CD4-positive, alpha-beta T cell (primary cell): ENCODE measurements around the gene CARD9. TPM values are rescaled to one million over a fixed set of nuclear protein-coding genes. Genes with fewer than 3 reads are reported as not detected.

Source experiments
- ATAC-seq: fragments of 200-7000 bp; cut with Tn5 transposase; one replicate; pipeline ENCODE4 v1.10.0; 2022; ENCODE audit warnings: mild to moderate bottlenecking; ENCODE audit not compliant: poor library complexity
- CTCF ChIA-PET: fragments of 350-600 bp; sonication (Branson Sonifier 250); formaldehyde crosslinking; loops from one replicate; lab custom pipeline; 2021; ENCODE audit warnings: antibody characterized with exemption, inconsistent platforms; lab: Charles Lee
- POLR2A ChIA-PET: fragments of 350-600 bp; sonication (Branson Sonifier 250); formaldehyde crosslinking; loops from one replicate; lab custom pipeline; 2021; ENCODE audit warnings: antibody characterized with exemption, inconsistent platforms; lab: Charles Lee
- DNase-seq, 14 experiments: peaks; one replicate each; pipeline ENCODE4 v3.0.0-alpha.2; 2013 to 2020; ENCODE audit warnings: mixed read lengths in 2 of 14
- H3K27ac ChIP-seq, 2 donors: one replicate each; pipeline versions ENCODE4 v1.5.1 to v1.7.0; 2013; ENCODE audit warnings: low read length in 2 of 2, low read depth in 1 of 2, mild to moderate bottlenecking in 1 of 2
- H3K27me3 ChIP-seq, 2 experiments: 1 replicate in 1 of 2; 2 replicates in 1 of 2; pipeline versions ENCODE4 v1.6.1 to v1.7.0; 2013; ENCODE audit warnings: low read length in 2 of 2, control low read depth in 1 of 2, mild to moderate bottlenecking in 1 of 2, moderate library complexity in 1 of 2; ENCODE audit not compliant: insufficient read depth in 2 of 2, control insufficient read depth in 1 of 2
- H3K36me3 ChIP-seq: one replicate; pipeline ENCODE4 v1.6.1; 2013; ENCODE audit warnings: low read length, control low read depth; ENCODE audit not compliant: insufficient read depth
- H3K4me1 ChIP-seq: one replicate; pipeline ENCODE4 v1.6.1; 2013; ENCODE audit warnings: low read length, control low read depth; ENCODE audit not compliant: insufficient read depth
- H3K4me3 ChIP-seq: one replicate; pipeline ENCODE4 v1.5.1; 2013; ENCODE audit warnings: mild to moderate bottlenecking, low read length, moderate library complexity
- H3K9me3 ChIP-seq, 2 experiments: 1 replicate in 1 of 2; 2 replicates in 1 of 2; pipeline versions ENCODE4 v1.6.1 to v1.7.0; 2013; ENCODE audit warnings: low read length in 2 of 2, mild to moderate bottlenecking in 2 of 2, control low read depth in 1 of 2, moderate library complexity in 1 of 2; ENCODE audit not compliant: control insufficient read depth in 1 of 2, insufficient read depth in 1 of 2
- H3K27ac Mint-ChIP-seq: one replicate; pipeline ENCODE4 v1.8.0; 2020; ENCODE audit warnings: mixed read lengths
- H3K27me3 Mint-ChIP-seq: one replicate; pipeline ENCODE4 v1.8.0; 2021; ENCODE audit warnings: mixed read lengths
- H3K36me3 Mint-ChIP-seq: one replicate; pipeline ENCODE4 v1.8.0; 2021; ENCODE audit warnings: low read depth, mixed read lengths
- H3K4me1 Mint-ChIP-seq: one replicate; pipeline ENCODE4 v1.8.0; 2021; ENCODE audit warnings: low read depth, mixed read lengths
- H3K4me3 Mint-ChIP-seq: one replicate; pipeline ENCODE4 v1.8.0; 2020; ENCODE audit warnings: mild to moderate bottlenecking, mixed read lengths
- H3K9me3 Mint-ChIP-seq: one replicate; pipeline ENCODE4 v1.8.0; 2020; ENCODE audit warnings: mixed read lengths
- intact Hi-C, 2 experiments: fragments of 100-400 bp; cut with DNase I in 1 of 2; cut with micrococcal nuclease in 1 of 2; formaldehyde crosslinking; loops; one replicate each; pipeline versions ENCODE4 v1.15.1 to v1.9.0; 2023 to 2025; cut with DNase I, micrococcal nuclease
- total RNA-seq, 174 experiments: library from RNA in 2 of 174; stranded (reverse) in 2 of 174; gene quantifications; one replicate each; pipeline ENCODE4 v1.2.3 and lab custom pipeline; 2021 to 2026
- TF ChIP-seq, protein P1 (sequence below): fragments of 200-600 bp; IDR thresholded peaks from one replicate; pipeline ENCODE4 v1.8.0; 2022; ENCODE audit warnings: antibody characterized with exemption, mild to moderate bottlenecking

Gene CARD9
- total RNA-seq, 2 experiments from 2014 or later: 0.36 to 0.64 TPM

- Mint-ChIP-seq H3K27ac (no peak overlapping the region), H3K4me3 (no peak overlapping the region), H3K27me3 (no peaks in the 10 kb centered on the region), H3K9me3 (no peaks in the 10 kb centered on the region), H3K4me1 (no peaks in the 10 kb centered on the region), H3K36me3 (peaks cover 4% of the 10 kb centered on the region)
- TF ChIP-seq, protein P1, sequence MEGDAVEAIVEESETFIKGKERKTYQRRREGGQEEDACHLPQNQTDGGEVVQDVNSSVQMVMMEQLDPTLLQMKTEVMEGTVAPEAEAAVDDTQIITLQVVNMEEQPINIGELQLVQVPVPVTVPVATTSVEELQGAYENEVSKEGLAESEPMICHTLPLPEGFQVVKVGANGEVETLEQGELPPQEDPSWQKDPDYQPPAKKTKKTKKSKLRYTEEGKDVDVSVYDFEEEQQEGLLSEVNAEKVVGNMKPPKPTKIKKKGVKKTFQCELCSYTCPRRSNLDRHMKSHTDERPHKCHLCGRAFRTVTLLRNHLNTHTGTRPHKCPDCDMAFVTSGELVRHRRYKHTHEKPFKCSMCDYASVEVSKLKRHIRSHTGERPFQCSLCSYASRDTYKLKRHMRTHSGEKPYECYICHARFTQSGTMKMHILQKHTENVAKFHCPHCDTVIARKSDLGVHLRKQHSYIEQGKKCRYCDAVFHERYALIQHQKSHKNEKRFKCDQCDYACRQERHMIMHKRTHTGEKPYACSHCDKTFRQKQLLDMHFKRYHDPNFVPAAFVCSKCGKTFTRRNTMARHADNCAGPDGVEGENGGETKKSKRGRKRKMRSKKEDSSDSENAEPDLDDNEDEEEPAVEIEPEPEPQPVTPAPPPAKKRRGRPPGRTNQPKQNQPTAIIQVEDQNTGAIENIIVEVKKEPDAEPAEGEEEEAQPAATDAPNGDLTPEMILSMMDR: no peak
- Histone ChIP-seq H3K4me3 (no peak overlapping the region), H3K4me1 (no peaks in the 10 kb centered on the region), H3K27me3 (no peaks in the 10 kb centered on the region), H3K9me3 (no peaks in the 10 kb centered on the region), H3K36me3 (peaks cover 34% of the 10 kb centered on the region), H3K27ac (no peak overlapping the region)
- CTCF ChIA-PET: no interaction called here
- ATAC-seq (no peak), DNase-seq (no peak)
- intact Hi-C loops: no loop called here
- POLR2A ChIA-PET: no interaction called here
Observed at GRCh38 chr9:136378170-136379002, 4.9 kb upstream of the CARD9 start.

GRCh38 chr9:136377341-136378169 is 4.1 kb upstream of the CARD9 start:
- Histone ChIP-seq H3K4me1 (no peaks in the 10 kb centered on the region), H3K9me3 (no peaks in the 10 kb centered on the region), H3K36me3 (peaks cover 26% of the 10 kb centered on the region), H3K27ac (no peak overlapping the region), H3K27me3 (peaks cover 4 to 5% of the 10 kb centered on the region in 2 experiments), H3K4me3 (no peak overlapping the region)
- intact Hi-C loops: no loop called here
- ATAC-seq (no peak), DNase-seq (no peak)
- CTCF ChIA-PET: no interaction called here
- Mint-ChIP-seq H3K4me3 (no peak overlapping the region), H3K27ac (no peak overlapping the region), H3K4me1 (no peaks in the 10 kb centered on the region), H3K9me3 (no peaks in the 10 kb centered on the region), H3K36me3 (peaks cover 4% of the 10 kb centered on the region), H3K27me3 (no peaks in the 10 kb centered on the region)
- TF ChIP-seq, protein P1: no peak
- POLR2A ChIA-PET: no interaction called here

GRCh38 chr9:136376457-136376856 is 3.0 kb upstream of the CARD9 start:
- Mint-ChIP-seq H3K4me1 (no peaks in the 10 kb centered on the region), H3K9me3 (no peaks in the 10 kb centered on the region), H3K4me3 (no peak overlapping the region), H3K27me3 (no peaks in the 10 kb centered on the region), H3K36me3 (peaks cover 4% of the 10 kb centered on the region), H3K27ac (no peak overlapping the region)
- DNase-seq: no peak
- peaks cover 4 to 7% of the 10 kb centered on the region in 2 experiments for H3K27me3 ChIP-seq
- H3K9me3 ChIP-seq: no peaks in the 10 kb centered on the region
- CTCF ChIA-PET: no interaction called here
- TF ChIP-seq, protein P1: no peak
- H3K4me3 ChIP-seq: no peak overlapping the region
- intact Hi-C loops: no loop called here
- H3K27ac ChIP-seq: no peak overlapping the region
- peaks cover 17% of the 10 kb centered on the region for H3K36me3 ChIP-seq
- peaks cover 4% of the 10 kb centered on the region for H3K4me1 ChIP-seq
- POLR2A ChIA-PET: no interaction called here
- no peak for ATAC-seq
